GM18909 (cell line): ENCODE data around the gene SPOCK1.

Experiments
- ATAC-seq: cut with Tn5 transposase; IDR thresholded peaks from one replicate; pipeline ENCODE4 v1.9.1; 2021; ENCODE audit warnings: mild to moderate bottlenecking; ENCODE audit not compliant: unreplicated experiment, poor library complexity

SPOCK1 gene

DNA sequence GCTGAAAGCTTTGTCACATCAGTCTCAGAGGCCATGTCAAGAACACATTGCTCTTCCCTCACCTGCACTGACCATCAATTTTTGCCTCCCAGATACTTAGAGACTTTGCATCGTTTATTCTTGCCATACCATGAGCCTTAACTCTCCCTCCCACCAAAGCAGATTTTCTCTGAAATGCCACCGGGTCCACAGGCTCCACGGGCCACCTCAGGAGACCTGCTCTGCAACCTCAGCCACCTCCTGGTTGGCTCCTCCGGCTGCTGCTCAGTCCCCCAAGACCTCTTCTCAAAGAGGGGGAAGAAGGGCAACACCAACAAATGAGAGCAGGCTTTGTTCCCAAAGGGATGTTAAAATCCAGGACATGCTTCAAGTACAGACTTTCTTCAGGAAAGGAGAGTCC lies 400.5 kb downstream of the SPOCK1 start:
- no peak for ATAC-seq

DNA sequence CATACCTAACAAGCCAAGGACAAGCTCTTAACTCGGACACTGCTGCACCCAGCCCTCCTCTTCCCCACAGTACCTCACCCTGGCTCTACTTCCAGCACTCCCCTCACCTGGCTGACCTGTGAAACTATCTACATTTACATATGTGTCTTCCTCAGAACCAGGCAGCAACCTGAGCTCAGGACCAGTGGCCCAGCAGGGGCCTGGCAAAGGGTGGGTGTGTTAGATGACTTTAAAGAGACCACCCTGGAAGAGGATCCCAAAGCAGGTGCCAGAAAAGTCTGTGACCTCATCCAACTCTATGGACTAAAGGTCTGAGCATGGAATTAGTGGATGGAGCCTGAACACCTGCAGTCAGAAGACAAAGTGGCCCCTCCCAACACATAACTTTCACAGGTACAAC lies 400.9 kb downstream of the SPOCK1 start:
- ATAC-seq: no peak

DNA sequence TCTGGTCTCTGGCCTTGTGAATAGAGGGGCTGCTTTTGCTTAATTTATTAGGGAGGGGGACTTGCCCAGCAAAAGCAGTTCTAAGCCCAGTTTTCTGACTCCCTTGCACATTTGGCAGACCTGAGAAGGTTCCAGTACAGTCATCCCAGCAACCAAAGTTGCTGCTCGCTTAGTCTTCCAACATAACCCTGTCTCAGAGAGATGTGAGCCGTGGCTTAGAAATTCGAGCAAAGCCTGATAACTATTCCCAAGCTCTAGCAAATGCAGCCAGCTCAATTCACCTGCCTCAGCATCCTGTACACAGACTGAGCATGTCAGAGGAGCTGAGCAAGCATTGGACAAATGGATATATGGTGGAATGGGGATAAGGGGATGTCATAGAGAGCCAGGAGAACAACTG lies 401.9 kb downstream of the SPOCK1 start:
- ATAC-seq: no peak

DNA sequence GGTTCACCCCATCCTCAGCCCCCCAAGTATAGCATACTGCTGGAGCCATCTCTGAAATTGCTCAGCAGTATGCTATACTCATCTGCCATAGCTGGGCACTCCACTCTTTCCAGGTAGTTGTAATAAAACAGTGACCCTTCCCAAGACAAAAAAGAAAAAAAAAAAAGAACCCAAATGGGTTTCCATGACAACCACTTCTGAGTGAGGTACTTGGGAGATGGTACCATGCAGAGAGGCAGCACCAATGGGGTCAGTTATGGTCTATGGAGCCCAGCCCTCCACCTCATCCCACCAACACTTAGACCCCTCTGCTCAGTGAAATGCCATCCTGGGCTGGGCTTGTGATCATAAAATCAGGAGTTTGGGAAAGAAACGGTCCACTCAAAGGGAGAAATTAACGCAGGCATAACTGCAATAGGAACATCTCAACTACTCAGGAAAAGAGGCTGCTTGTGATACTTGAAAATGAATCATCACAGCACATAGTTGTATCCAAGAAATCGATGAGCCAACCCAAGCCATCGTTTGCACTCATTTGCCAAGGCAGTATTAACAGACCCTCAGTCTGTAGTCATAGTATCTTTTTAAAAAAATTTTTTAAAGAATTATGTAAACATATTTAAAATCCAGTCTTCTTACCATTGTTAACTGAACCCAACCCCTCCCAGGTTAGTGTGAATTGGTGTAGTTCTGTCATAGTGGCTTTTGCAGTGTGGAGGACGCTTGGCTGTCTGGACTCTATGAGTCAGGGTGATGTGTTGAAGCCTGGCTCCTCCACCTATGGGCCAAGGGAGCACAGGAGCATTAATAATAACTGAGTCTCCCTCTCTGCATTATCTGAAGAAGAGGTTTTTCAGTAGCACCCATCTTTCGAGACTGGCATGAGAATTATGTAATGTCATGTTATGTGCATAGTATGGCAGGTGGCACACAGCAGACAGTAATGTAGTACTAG lies 402.7 kb downstream of the SPOCK1 start:
- ATAC-seq: no peak

DNA sequence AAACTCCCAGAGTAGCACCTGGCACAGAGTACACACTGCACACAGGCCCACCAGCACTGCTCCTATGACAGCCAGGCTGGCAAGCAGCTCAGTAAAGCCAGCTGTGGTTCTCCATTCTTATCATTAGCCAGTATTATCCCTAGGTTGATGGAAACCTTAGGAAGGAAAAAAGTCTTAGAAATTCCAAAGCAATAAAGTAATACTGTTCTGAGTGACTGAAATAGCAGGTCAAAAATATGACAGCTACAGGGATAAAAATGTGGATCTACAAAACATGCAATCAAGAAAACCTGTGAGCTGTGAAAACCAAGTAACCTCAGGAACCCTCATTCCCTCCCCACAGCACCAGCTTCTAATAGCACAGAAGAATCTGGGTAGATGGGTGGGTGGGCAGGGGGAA lies 403.5 kb downstream of the SPOCK1 start:
- no peak for ATAC-seq

DNA sequence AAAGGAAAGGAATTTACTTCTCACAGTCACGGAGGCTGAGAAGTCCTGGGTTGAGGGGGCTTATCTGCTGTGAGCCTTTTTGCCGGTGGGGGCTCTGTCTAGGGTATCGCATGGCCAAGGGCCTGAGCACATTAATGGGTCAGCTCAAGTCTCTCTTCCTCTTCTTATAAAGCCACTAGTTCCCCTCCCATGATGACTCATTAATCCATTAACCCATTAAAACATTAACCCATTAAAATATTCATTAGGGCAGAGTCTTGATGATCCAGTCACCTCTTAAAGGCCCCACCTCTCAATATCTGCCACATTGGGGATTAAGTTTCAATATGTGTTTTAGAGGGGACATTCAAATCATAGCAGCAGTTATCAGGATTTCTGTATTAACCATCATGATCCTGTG lies 406.3 kb downstream of the SPOCK1 start:
- no peak for ATAC-seq

DNA sequence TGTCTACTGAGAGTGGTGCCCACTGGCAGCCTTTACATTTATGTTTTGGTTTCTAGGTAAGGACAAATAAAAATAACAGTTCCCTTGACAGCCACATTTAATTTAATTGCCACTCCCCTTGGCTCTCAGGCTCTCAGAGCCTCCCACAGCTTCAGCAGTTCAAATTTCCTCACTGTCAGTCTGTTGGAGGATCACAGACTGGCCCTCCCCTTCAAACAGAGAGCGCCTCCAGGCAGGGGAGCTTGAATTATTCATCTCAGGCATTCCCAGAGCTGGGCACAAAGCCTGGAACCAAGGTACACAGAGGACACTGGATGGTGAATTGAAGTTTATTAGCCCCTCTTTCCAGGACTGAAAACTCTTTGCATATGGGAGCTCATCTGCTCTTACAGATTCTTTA lies 407.7 kb downstream of the SPOCK1 start:
- no peak for ATAC-seq

DNA sequence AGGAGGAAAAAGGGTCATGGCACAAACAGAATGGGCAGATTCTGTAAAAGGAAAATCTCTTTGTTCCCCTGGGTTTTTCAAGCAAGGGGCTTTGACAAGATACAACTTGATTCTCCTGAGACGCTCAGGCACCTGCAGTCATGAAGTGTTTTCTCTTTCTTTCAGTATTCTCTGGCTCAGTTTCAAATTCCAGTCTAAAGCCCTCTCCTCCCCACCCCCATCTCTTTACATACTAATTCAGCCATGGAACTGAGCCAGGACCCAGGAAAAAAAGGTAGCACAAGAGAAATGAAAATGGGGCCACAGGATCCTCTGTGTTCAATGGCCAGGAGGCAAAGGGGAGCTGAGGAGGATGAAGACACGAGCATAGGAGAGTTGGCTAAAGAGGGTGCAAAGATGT lies 408.4 kb downstream of the SPOCK1 start:
- no peak for ATAC-seq

DNA sequence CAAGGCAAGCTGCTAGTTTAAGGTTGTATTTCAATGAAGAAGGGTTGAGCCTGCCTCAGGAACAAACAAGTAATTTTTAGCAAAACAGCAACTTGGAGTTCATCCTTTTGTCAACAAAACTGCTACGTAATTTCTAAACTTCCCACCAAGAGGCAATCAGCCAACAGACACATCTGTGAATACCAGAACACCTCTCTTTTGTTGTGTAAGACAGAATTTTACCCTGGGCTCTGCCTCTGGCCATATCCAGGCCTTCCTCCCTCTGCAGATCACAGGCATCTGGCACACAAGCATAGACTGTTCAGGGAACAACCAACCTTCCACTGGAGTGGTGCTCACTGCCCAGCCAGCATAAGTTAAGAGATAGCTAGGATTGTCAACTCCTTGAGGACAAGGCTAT lies 409.0 kb downstream of the SPOCK1 start:
- ATAC-seq: no peak

DNA sequence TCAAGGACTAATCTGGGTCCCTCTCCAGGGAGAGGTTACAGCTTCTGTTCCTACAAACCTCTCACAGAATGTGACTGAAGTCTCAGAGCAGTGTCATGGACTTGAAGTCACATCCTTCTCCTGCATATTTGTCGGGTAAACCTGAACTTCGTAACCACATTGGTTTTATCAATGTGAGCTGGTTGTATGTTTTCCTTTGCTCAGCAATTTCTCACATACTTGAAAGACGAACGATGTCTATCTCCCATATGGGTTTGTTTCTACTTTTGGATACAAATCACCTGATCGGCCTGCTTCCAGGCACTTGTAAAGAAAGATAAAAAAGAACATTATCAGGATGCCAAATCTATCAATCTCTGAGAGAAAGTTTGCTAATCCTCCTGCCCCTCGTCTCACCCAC lies 411.0 kb downstream of the SPOCK1 start:
- ATAC-seq: no peak

DNA sequence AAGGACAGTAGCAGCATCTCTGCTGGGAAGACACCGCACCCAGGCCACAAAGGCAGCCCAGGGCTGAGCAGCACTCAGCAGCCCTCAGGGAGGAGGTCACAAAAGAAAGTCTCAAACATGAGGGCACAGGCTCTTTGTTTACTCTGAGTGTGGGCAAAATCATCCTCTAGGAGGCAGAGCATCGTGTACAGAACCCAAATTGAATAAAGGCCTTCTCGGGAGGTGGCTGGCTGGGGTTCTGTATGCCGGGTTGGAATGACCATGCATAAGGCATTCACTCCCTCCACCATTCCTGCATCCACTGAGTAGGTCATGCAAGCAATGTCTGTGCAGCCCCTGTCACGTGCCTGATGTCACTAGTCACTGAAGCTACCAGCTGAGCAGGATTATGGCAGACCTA lies 412.8 kb downstream of the SPOCK1 start:
- no peak for ATAC-seq

DNA sequence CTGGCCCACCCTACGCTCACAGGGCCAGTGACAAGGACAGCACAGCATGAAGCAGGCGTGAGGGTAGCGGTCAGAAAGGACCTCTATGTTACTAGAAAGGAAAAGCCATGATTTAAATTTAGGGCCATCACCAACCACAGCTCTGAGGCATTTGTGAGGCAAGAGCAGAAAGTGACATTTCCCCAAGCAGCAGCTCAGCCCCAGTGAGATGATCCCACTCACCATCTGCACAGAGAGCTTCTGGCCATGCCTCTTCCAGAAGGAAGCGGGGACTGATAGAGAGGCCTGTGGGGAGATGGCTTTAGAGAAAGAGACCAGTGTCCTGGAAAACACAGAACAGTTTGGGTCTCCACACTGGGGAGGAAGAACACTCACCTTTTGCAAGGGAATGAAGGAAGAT lies 413.9 kb downstream of the SPOCK1 start:
- no peak for ATAC-seq

DNA sequence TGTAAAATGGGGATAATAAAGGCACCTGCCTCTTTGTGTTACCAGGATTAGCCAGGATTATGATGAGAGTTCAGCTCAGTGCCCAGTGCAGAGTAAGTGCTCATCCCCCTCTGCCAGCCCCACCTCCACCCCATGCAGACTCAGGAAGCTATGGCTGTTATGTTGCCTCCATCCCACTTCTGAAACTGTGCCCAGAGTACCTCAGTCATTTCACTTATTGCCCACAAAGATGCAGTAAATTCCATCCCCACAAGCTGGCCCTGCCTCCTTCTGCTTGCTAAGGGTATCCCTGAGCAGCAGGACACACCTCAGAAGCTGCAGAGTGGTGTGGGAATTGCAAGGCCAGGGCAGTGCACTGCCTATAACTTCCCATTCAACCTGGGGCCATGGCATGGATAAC lies 415.1 kb downstream of the SPOCK1 start:
- ATAC-seq: no peak

DNA sequence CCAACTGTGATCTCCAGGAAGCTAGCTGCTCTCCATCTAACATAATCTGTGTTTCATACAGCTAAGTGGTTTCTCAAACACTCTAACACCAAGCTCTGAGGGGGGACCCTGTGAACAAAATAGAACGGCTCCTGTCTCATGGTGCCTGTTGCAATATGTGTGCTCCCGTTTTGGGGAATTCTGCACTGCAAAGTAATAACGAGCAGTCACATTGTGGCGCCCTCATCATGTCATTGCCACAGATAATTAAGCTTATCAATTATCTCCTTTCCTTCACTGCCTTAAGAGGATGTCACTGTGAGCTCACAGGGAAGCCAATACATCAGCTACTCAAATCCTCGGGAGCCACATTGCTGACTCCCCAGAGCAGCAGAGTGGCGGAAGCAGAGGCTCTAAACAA lies 416.2 kb downstream of the SPOCK1 start:
- ATAC-seq: no peak

DNA sequence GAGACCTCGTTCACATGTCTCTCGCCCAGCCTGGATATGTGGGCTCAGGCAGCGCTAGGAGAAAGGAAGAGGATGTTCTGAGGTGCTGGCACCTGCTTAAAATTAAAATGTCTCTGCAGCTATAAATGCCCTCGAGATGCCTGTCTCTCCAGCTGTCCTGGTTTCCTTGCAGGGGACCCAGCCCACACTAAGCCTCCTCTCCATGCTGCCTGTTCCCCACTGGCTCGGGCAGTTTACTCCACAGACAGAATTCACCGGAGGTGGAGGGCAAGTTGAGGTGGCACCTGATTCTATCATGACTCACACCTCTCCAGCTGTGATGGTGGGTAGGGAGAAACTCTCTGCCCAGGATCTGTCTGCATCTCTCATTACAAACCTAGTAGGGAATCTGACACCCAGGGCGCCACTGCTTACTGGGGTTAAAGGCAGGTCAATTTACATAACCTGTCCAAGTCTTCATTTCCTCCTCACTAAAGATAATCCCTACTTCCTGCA lies 420.9 kb downstream of the SPOCK1 start:
- ATAC-seq: no peak

DNA sequence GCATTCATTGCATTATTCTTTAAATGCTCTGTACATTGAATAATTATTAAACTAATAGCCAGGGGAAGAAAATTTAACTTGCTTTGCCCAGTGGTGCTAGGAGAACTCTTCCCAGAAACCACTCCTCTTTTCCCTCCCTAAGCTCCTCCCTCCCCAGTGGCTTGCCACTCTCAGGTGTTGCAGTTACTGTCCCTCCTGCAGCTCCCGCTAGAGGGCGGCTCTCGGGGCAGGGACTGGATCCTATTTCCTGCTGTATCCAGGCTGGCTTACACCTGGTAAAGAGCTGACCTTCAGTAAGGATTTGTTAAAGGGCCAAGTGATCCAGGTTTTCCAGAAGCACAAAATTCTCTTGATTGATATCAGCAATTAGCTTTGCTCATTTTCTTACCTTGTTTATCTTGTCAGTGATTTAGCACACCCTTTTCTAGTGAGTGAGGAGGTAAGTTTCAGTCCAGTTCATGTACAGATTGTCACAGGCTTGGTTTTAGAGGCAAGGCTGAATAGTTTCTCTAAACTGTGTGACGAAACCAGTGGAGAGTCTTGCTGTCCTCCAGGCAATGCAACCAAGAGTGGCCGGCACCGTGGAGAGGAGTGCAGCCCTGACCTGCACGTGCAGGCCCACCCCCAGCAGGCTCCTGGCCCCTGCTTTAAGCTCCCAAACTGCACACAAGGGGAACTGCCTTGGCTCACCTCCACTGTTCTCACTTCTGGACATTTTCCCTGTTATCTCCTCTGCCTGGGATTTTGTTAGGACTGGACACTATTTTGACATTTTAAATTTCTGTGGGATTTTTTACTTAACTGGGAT lies 423.8 kb downstream of the SPOCK1 start:
- ATAC-seq: peak; percentile 64

DNA sequence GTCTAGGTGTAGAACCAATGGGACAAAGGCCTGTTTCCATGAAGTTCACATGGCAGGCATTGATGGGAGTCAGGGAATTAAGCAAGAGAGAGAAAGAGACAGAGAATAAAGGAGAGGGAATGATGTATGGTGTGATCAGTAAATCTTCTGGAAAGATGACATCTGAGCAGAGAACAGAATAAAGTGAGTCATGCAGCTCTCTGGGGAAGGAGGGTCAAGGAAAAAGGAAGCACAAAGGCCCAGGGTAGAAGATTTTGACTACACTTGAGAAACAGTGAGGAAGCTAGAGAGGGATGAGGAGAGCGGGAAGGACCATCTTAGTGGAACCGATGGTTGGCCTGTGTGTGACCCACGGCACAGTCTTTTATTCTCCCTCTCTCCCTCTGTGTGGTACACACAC lies 425.9 kb downstream of the SPOCK1 start:
- ATAC-seq: no peak

DNA sequence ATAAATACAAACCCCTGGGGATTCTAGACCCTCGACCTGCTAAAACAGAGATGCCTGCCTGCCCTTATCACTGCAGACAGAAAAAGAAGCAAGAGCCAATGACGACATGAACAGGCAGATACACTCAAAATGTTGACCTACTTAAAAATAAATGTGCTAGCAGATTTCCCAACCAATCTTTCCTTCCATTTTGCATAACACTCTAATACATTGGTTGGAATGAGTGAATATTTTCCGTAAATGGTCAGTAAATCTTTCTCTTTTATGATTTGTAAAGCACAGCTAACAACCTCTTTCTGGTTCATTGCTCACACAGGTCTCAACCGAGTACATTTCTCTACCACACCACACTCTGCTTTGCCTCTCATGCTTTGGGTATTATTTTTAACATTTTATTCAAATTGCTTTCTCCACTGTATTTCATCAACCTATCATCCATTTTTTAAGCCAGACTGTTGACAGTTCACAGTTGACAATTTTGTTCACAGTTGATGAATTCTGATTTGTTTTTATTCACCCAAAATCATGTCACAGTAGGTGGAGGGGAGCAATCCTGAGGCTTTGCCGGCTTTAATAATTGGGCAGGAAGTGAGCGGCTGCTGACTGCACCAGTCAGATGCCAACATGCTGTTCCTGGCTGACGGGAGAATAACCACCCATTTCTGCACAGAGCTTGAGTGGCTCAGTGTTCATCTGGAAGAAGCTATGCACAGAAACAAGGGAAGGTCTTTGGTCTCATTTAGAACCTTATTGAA lies 426.6 kb downstream of the SPOCK1 start:
- ATAC-seq: peak; percentile 50

DNA sequence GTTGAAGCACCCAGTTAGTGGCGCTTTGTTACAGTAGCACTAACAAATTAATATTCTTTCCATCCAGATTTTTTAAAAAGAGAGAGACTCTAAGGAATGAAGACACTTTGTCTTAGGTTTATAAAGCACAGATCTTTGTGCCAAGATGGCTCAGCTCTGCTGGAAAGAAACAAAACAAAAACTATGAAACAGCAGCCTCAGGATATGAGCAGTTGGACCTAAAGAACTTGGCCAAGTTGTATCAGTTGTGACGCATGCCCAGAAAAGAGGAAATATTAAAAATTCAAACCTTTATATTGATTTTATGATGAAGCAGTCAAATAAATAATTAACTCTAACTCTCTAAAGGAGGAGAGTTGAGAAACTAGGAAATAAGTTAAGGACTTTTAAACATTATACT lies 427.2 kb downstream of the SPOCK1 start:
- no peak for ATAC-seq

DNA sequence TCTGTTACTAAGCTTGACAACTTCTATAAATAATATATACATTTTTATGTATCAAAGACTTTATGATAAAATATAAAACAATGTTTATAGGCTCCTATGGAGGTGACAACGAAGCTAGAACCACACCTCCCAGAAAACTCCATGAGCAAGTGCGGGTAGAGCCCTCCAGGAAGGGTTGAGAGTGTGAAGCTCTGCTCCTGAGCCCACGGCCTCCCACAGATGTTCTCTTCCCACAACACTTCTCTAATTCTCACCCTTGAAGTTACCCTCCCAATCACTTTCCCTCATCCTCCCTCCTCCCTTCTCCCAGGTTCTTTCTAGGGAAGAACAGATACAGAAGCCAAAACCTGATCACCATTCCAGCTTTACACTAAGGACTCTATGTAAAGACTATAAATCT lies 427.6 kb downstream of the SPOCK1 start:
- no peak for ATAC-seq

DNA sequence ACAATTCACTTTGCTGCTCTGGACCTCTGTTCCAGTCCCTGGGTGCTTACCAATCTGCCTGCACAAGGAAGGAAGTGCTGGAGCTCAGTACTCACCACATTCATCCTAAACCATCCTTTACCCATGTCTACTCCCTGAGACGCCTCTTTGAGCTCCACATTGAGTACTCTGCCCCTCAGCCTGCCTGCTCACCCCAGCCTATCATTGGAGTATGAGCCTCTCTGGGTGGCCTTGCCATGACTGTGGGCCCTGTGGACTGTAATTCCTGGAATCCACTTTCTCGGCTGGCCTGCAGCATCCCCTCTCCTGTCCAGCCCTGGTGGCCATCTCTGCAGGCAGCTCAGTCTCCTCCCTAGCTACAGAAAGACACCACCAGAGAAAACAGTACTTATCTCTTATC lies 428.6 kb downstream of the SPOCK1 start:
- no peak for ATAC-seq
